Measurements from ENCODE around the gene TTC28.

DNA sequence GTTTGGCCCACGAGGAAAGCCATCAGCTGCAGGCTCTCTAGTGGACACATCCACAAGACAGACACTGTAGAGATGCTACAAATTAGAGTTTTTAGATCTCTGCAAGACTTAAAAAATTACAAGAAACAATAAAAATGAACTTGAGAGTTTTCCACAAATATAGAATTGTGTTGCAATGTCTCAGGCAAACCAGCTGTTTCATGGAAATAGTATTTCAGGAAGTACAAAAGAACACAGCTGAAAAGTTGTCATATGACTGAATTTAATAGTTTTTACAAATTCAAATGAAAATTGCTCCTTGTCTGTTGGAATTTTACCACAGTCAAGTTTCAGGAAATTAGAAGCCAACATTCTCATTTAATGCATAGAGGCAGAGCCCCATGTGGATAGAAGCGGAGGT lies 576.0 kb downstream of the TTC28 start:
- no peak for TF ChIP-seq ZNF274 (IDR thresholded peaks at IDR 0.05; ENCODE audit: low read length)
- TF ChIP-seq ZNF274 (tag by site-specific recombination; IDR thresholded peaks at IDR 0.05; ENCODE audit: borderline replicate concordance): no peak
- TF ChIP-seq KLF7 (tag by site-specific recombination; IDR thresholded peaks at IDR 0.05; ENCODE audit: borderline replicate concordance): no peak
- no peak for TF ChIP-seq CTCF (tag by site-specific recombination; IDR thresholded peaks at IDR 0.05)

All from HEK293 (cell line).